ENCODE data around the gene ADAM15.

GRCh38 chr1:155082301-155083051, 31.4 kb downstream of the ADAM15 start:
- TF ChIP-seq CTCF (IDR thresholded peaks at IDR 0.05; ENCODE audit: insufficient read depth, low read length, poor library complexity, severe bottlenecking) = no peak
- no peak for TF ChIP-seq EZH2phosphoT487 (conservative IDR thresholded peaks at IDR 0.05; ENCODE audit: low read length)
